SU-DHL-6 (cell line): ENCODE results near the gene ASTN2.

Experiments
- H2AFZ ChIP-seq: fragments of 200-600 bp; sonication (generic); 2 replicates; pipeline ENCODE4 v1.6.1; 2014; ENCODE audit warnings: low read depth, mild to moderate bottlenecking, moderate library complexity, mixed read lengths, antibody characterized with exemption, low read length; ENCODE audit not compliant: severe bottlenecking
- H3F3A ChIP-seq: fragments of 200-600 bp; shearing (Covaris generic); 2 replicates; pipeline ENCODE4 v1.6.0; 2016; ENCODE audit warnings: antibody characterized with exemption, mild to moderate bottlenecking; ENCODE audit not compliant: insufficient read depth
- H3K27ac ChIP-seq: fragments of 200-600 bp; sonication (generic); 2 replicates; pipeline ENCODE4 v1.5.1; 2016; ENCODE audit warnings: low read depth, mild to moderate bottlenecking, low read length, moderate library complexity, mixed read lengths
- H3K27me3 ChIP-seq: fragments of 200-600 bp; sonication (generic), shearing (Covaris generic); 2 replicates; pipeline ENCODE4 v1.6.0; 2014; ENCODE audit warnings: mild to moderate bottlenecking, low read length
- H3K36me3 ChIP-seq: fragments of 200-600 bp; sonication (generic); 2 replicates; pipeline ENCODE4 v1.6.1; 2014; ENCODE audit warnings: mild to moderate bottlenecking, low read length, mixed read lengths
- H3K4me2 ChIP-seq: fragments of 300-600, 200-600 bp; shearing (Covaris generic), sonication (generic); 2 replicates; pipeline ENCODE4 v1.6.0; 2014; ENCODE audit warnings: low read length, low read depth, mild to moderate bottlenecking; ENCODE audit not compliant: poor library complexity, severe bottlenecking
- H3K4me3 ChIP-seq: fragments of 200-600 bp; sonication (generic); 2 replicates; pipeline ENCODE4 v1.5.1; 2014; ENCODE audit warnings: antibody characterized with exemption, low read length, mild to moderate bottlenecking, mixed read lengths; ENCODE audit not compliant: insufficient read depth, poor library complexity, severe bottlenecking
- H3K79me2 ChIP-seq: fragments of 200-600 bp; sonication (generic); 2 replicates; pipeline ENCODE4 v1.6.1; 2014; ENCODE audit warnings: mild to moderate bottlenecking, low read length, moderate library complexity; ENCODE audit not compliant: insufficient read depth
- H3K9ac ChIP-seq: fragments of 200-600 bp; sonication (generic); 2 replicates; pipeline ENCODE4 v1.7.0; 2014; ENCODE audit warnings: mild to moderate bottlenecking, low read length
- H3K9me2 ChIP-seq: fragments of 200-600 bp; sonication (generic); replicated peaks from 2 replicates; pipeline ENCODE4 v1.6.1; 2014; ENCODE audit warnings: low read length; ENCODE audit not compliant: insufficient read depth
- H3K9me3 ChIP-seq: fragments of 200-600 bp; sonication (generic); 2 replicates; pipeline ENCODE4 v1.6.1; 2014; ENCODE audit warnings: low read length, mixed read lengths; ENCODE audit not compliant: insufficient read depth
- H4K20me1 ChIP-seq: fragments of 200-600 bp; sonication (generic); 2 replicates; pipeline ENCODE4 v1.6.1; 2014; ENCODE audit warnings: low read depth, mild to moderate bottlenecking, antibody characterized with exemption, low read length, moderate library complexity, mixed read lengths
- CTCF ChIP-seq: fragments of 200-600 bp; sonication (generic); IDR thresholded peaks from one replicate; pipeline ENCODE4 v1.5.1; 2017; ENCODE audit warnings: antibody characterized with exemption, mild to moderate bottlenecking, low read length, moderate library complexity; ENCODE audit not compliant: insufficient read depth, poor library complexity, severe bottlenecking
- EZH2phosphoT487 ChIP-seq: fragments of 200-600 bp; sonication (generic), shearing (Covaris generic); conservative IDR thresholded peaks from 2 replicates; pipeline ENCODE4 v1.6.1; 2018; ENCODE audit warnings: mild to moderate bottlenecking, antibody characterized with exemption, low read length, moderate library complexity, mixed read lengths

ASTN2 gene

GRCh38 chr9:116419181-116419580 lies 995.7 kb downstream of the ASTN2 start:
- no peaks in the 10 kb centered on the region for H3K79me2 ChIP-seq

GRCh38 chr9:116417464-116417863 lies 997.4 kb downstream of the ASTN2 start:
- Histone ChIP-seq H4K20me1 (no peaks in the 10 kb centered on the region), H3K4me3 (no peak overlapping the region), H3K9ac (no peak overlapping the region), H3K79me2 (no peaks in the 10 kb centered on the region), H3K27ac (no peak overlapping the region), H2AFZ (no peak overlapping the region), H3K9me3 (no peaks in the 10 kb centered on the region), H3K36me3 (no peaks in the 10 kb centered on the region), H3K4me2 (no peak overlapping the region), H3K27me3 (no peaks in the 10 kb centered on the region), H3F3A (no peaks in the 10 kb centered on the region), H3K9me2 (no peaks in the 10 kb centered on the region)
- no peak for TF ChIP-seq CTCF
- no peak for TF ChIP-seq EZH2phosphoT487

More at GRCh38 chr9:116419181-116419580, 995.7 kb downstream of the ASTN2 start:
- Histone ChIP-seq H2AFZ (no peak overlapping the region), H3F3A (no peaks in the 10 kb centered on the region), H4K20me1 (no peaks in the 10 kb centered on the region), H3K9ac (no peak overlapping the region), H3K27ac (no peak overlapping the region), H3K9me2 (no peaks in the 10 kb centered on the region), H3K4me2 (no peak overlapping the region), H3K9me3 (no peaks in the 10 kb centered on the region), H3K4me3 (no peak overlapping the region), H3K36me3 (no peaks in the 10 kb centered on the region), H3K27me3 (no peaks in the 10 kb centered on the region)
- TF ChIP-seq EZH2phosphoT487, result no peak
- TF ChIP-seq CTCF, result no peak

- no peak for TF ChIP-seq CTCF
- Histone ChIP-seq H3K9me3 (no peaks in the 10 kb centered on the region), H3K27ac (no peak overlapping the region), H3K27me3 (no peaks in the 10 kb centered on the region), H3K9me2 (no peaks in the 10 kb centered on the region), H4K20me1 (no peaks in the 10 kb centered on the region), H3K9ac (no peak overlapping the region), H3K4me2 (no peak overlapping the region), H3F3A (no peaks in the 10 kb centered on the region), H3K79me2 (no peaks in the 10 kb centered on the region), H3K4me3 (no peak overlapping the region), H2AFZ (no peak overlapping the region), H3K36me3 (no peaks in the 10 kb centered on the region)
These were observed 998.4 kb downstream of the ASTN2 start for GRCh38 chr9:116416421-116416820.

GRCh38 chr9:116414374-116414773 lies 1000.5 kb downstream of the ASTN2 start:
- H3K79me2 ChIP-seq, result no peaks in the 10 kb centered on the region
- TF ChIP-seq EZH2phosphoT487, result no peak
- no peak for TF ChIP-seq CTCF
- H3K4me2 ChIP-seq, result no peak overlapping the region
- H3K4me3 ChIP-seq, result no peak overlapping the region
- no peak overlapping the region for H3K9ac ChIP-seq
- no peaks in the 10 kb centered on the region for H3K9me3 ChIP-seq
- no peaks in the 10 kb centered on the region for H3K27me3 ChIP-seq
- no peak overlapping the region for H2AFZ ChIP-seq
- no peaks in the 10 kb centered on the region for H3K9me2 ChIP-seq
- H3F3A ChIP-seq, result no peaks in the 10 kb centered on the region
- no peaks in the 10 kb centered on the region for H4K20me1 ChIP-seq
- H3K27ac ChIP-seq, result no peak overlapping the region
- H3K36me3 ChIP-seq, result no peaks in the 10 kb centered on the region
